HG02763 (cell line): ENCODE measurements around the gene KCNIP2.
"Not testable (repeated sequence)": the region's sequence is repeated elsewhere in the genome, so short reads cannot be mapped to it uniquely, and the experiment has no call there.

Source experiments
- ATAC-seq: cut with Tn5 transposase; IDR thresholded peaks from one replicate; pipeline ENCODE4 v1.9.1; 2021; ENCODE audit warnings: mild to moderate bottlenecking, moderate library complexity; ENCODE audit not compliant: unreplicated experiment

KCNIP2 gene

DNA sequence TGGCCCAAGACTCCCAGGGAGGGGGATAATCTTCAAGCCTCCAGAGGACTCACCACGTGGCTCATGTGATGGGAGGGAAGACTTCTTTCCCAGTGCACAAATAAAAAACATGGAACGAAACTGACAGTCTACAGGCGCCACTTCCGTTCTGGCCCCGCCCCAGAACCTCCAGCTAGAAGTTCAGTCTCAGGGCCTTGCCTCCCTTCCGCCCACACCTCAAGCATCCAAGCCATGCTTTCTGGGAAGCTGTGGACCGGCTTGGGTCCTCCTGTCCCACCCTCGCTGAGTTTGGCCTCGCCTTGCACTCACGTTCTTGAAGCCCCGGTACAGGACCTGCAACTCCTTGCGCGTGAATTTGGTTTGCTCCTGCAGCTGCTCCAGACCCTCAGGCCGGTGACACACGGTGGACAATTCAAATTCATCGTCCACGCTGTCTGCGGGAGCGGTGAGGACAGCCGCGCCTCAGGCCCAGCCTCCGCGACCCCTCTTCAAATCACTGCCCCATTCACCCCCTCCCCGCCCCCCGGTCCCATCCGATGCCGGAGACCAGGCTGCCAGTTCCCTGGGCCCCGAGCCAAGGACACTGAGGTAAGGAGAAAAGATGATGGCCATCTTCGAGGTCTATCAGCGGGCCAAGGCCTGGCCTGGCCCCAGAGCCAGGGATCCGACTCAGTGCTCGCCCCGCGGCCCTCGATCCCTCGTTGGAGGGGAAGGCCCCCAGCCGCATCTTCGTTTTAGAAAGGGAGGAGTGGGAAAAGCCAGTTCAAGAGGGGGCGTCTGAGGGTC is 14.6 kb downstream of the KCNIP2 start:
- no peak for ATAC-seq

DNA sequence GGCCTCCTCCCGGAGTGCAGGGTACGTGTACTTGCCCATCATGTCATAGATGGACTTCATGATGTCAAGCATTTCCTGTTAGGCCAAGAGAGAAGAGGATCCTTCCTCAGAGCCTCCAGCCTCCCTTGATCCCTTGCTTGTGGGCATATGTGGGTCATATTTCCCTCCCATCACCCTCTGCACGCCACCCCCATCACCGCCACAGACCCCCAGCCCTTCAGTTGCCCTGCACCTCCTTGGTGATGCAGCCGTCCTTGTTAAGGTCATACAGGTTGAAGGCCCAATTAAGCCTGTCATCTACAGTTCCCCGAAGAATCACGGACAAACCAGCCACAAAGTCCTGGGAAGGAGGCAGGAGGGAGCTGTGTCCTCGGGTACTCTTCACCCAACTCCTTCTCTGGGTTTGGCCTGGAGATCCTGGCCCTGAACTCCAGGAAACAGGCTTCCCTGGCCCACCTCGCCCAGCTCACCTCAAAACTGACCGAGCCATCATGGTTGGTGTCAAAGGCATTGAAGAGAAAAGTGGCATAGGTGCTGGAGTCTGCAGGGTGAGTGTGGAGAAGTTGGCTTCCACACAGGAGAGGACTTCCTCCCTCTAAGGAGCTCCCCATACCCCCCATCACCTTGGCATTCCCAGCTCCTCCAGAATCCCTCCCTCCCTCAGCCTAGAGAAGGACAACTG is 15.5 kb downstream of the KCNIP2 start:
- no peak for ATAC-seq

DNA sequence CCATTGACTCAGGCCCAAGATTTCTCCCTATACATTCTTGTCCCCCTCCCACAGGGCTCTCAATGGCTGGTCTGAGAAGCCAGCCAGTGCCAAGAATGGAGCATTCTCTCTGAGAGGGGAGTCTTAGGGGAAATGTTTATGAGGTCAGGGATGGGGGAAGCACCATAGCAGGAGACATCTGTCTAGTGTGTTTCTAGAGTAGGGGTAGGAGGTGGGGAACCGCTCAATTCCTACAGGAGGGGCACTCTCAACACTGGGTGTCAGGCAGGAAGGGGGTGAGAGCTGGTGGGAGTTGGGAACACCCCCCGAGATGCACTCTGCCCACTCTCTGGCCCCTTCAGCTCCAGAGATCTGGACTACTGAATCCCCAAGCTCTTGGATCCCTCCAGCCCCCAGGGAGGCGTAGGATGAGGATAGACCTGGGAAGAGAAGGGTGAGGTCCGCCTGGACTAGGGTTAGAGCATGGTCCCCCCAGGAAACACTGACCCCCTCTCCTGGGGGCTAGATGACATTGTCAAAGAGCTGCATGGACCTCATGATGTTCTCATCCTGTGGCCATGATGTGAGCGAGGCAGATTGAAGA is 16.7 kb downstream of the KCNIP2 start:
- ATAC-seq, result no peak

DNA sequence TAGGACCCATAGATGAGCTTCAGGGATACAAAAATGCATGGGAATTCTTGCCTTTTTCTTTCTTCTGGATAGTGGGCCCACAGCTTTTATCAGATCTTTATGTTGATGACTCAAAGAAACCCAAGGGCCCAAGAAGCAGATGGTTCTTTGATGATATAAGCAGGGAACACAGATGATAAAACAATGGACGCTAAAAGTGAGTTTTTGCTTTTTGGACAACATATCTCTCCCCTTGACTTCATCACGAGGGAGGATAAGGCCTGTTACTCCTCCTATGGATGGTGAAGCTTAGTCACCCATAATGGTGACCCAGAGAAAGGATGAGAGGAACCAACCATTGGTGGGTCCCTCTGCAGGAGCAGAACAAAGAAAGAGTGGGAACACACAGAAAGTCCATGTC is 18.9 kb downstream of the KCNIP2 start:
- no peak for ATAC-seq

DNA sequence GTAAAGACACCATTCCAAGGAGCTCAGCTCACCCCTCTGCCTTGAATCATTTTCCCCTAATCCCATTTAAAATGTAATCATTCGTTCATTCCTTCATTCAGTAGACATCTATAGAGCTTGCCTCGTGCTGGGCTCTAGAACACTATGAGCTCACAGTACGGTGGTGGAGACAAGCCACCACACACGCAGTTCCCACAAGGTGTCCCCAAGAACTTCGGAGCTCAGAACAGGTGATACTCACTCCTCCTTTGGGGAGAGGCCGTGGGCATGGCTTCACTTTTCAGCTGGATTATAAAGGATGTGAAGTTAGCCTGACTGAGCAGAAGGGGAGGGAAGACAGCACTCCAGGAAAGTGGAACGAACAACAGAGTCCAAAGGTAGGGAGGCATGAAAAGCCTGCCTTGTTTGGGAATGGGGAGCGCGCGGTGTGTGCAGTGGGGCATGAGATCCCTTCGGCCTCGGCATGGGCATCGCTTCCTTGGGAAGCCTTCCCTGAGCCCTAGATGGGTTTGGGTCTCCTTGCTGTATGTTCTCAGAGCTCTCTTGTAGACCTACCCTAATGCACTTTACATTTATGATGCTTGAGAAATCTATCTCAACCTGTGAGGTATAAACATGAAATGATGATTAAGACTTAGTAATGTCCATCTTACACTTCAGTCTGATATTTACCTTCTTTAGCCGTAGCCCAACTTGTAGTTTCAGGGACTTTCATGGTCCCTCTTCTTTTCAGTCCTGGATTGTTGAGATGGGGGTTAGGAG is 24.5 kb downstream of the KCNIP2 start:
- peak; percentile 4 for ATAC-seq

DNA sequence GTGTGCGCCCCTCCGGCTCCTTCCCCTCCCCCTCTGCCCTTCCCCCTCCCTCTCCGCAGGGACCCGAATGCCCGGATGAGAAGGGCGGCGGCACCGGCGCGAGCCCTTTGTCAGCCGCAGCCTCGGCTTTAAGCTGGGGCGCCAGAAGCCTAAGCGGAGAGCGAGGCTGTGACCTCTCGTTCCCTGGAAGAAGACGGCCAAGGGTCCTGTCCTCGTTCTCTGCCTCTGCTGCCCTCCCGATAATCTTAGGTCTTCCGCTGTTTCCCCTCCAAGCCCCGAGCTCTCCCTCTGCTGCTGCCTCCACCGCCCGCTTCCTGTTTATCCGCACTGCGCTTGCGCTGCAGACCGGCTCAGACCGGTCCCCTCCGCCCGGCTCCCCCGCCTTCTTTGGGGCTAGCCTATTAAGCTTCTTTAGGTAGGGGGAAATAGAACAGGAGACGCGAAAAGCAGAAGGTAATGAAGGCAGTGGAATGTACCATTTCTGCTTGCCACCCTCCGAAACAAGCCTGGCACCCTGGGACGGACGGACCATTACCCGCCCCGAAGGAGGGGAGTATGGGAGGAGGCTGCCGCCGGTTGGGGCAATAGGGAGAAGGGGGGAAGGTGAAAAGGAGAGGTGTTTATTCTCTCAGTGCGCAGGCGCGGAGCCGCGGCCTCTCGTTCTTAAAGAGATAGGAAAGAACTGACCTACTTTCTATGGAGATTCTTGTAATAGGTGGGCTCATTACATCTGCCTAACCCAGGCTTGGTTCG is 25.3 kb downstream of the KCNIP2 start, which contains the start of gene OGA:
Gene OGA (minus strand): TSS at position 326 of the 753 bp plus-strand sequence. CDS start 422 bp downstream, outside the sequence.
- ATAC-seq, result peak; percentile 84

DNA sequence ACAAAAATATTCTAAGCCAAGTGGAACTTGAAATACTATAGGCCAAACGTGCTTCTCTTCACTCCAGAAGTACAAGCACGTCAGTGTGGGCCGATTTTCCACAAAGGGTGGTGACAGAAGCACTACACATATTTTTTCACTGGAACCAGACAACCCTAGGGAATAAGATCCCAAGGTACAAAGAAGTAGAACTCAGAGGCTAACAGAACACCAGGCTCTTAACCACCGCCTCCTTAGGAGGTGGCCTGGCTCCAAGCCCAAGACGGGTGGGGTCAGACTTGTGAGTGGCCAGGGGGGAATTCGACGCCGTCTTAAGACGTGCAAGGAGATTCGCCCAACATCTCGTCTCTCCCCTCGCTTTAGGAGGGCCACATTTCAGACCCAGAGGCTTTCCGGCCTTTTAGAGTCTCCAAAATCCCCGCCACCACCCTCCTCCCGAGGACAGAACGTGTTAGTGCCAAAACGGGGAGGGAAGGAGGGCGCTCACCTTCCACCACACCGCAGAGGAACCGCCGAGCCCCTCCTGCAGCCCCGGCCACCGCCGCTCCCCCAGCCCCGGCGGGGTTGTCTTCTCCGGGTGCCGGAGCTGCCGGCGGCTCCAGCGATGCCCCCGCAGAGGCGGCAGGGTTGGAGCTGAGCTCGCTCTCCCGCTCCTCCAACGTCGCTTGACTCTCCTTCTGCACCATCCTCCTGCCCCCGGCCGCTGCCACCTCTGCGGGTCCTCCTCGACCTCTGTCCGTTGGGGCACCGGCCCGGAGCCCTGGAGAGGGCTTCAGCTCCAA is 26.1 kb downstream of the KCNIP2 start:
- peak; percentile 7 for ATAC-seq

DNA sequence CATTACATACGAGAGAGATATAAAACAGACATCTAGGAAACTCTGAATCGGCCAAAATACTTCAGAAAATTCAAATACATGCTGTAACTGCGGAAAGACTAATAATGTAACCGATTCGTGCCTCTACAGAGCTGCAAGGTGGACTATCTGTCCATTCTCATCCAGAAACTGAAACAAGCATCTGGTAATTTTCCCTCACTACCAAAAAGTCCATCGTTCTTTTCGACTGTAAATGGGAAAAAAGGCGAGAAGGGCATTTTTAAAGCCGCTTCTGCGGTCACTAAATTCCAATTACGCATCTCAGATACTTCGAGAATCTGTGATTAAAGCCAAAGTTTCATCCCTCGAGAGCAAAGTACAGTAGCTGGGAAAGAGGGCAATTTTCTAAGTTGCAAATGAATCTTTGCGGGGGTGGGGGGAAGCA is 26.7 kb downstream of the KCNIP2 start:
- no peak for ATAC-seq

DNA sequence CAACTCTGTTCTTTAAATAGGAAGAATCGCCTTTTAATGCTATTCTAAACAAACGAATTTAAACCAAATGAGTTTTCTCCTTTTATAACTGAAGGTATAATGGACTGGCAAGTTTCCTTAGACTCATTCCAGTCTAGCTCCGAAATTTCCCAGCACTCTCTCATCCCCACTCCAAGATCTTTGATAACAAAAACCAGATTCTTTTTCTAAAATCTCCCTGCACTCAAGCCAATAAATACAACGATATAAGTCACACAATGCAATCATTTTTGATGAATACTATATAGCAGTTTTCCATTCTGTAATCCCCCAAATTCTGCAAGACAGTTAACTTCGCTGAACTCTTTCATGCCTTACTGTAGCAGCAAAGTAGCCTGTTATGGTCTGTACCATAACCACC is 27.2 kb downstream of the KCNIP2 start:
- no peak for ATAC-seq

DNA sequence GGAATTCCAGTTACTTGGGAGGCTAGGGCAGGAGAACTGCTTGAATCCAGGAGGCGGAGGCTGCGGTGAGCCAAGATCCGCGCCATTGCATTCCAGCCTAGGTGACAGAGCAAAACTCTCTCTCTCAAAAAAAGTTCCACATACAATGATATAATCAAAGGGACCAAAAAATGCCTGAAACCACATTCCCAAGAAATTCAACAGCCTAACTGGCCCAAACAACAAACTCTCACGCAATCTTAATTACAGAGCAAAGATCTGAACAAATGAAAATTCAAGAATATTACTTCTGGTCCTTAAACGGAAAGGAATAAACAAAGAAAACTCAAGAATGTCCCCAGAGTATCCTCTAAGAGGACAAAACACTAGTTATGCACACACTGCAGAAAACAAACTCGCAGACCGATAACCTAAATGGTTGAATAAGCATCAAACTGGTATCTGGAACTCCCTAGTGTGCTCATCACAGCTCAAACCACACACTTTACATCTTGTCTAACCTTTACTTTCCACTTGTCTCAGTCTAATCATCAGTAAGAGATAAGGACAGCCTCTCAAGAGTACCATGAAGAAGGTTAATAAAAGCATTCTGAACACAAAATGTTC is 29.0 kb downstream of the KCNIP2 start:
- ATAC-seq, result no peak

DNA sequence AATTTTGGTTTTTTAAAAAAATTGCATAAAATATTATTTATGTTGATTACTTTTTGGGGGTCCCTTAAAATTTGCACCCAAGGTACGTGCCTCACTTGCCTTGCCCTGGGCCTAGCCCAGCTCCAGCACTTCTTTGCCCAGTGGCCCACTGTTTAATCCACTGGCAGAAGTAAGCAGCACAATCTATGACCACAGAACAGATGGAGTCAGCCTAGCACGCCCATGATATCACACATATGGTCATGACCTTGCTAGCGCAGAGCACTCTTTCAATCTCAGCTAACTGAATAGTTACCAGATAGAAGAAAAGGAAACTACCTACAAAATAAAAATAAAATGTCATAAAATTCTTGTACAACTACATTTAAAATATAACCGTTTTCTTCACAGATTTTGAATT is 31.0 kb downstream of the KCNIP2 start:
- ATAC-seq, result no peak

DNA sequence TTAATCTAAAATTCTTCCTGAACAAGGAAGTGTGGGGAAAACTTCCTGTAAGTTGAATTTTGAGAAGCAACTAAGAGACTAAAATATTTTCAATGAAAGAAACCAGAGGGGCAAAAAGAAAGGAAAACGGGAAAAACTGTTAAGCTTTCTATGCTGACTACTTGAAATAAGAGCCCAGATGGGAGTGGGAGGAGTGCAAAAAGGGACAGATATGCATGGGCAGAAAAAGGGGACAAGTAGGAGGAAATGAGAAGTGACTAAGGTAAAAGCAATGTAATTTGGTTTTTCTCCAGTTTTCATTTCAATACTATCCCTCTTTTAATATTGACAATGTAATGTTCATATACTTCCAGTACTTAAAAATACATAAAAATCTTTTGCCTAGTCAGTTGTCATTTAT is 36.4 kb downstream of the KCNIP2 start:
- ATAC-seq, result no peak

DNA sequence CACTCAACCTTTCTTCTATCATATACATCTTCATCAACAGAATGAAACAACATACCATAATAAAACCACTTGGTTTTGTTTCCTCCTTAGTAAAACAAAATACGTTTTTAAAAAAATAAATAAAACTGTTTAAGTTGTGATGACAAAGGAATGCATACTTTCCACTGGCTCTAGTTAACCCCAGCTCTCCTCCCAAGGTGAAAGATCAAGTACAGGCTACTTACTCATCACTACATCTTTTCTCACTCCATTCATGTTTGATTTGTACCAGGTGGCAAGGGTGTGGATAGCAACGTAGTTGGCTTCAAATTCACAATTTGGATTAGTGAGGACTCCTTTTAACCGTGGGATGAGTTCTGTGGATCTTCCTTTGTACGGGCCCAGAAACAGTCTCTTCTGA is 40.1 kb downstream of the KCNIP2 start:
- ATAC-seq, result no peak

DNA sequence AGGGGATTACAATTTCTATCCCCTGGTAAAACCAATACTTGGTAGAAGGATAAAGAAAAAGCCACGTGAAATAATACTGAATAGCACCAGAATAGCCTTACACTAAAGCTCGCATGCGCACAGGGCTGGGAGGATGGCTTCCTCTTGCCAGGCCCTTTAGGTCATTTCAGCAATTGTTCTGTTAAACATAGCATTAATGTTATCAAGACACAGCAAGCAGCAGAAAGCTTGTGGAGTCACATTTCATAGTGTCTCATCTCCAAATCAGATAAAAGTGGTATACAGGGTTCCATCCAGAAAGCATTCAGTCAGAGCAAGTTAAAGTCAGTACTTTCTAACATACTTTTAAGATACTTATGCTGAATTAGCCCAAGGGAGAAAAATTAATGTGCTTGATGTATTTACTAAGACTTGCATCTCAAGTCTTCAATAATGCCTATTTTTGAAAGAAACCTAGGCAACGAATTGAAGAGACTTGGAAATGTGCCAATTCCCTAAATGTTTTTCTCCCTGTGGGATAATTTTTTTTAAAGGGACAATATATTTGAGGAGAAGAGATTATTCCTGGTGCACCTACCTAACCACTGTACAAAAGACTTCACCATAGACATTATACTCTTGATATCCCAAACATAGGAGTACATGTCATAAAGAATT is 46.1 kb downstream of the KCNIP2 start:
- no peak for ATAC-seq

DNA sequence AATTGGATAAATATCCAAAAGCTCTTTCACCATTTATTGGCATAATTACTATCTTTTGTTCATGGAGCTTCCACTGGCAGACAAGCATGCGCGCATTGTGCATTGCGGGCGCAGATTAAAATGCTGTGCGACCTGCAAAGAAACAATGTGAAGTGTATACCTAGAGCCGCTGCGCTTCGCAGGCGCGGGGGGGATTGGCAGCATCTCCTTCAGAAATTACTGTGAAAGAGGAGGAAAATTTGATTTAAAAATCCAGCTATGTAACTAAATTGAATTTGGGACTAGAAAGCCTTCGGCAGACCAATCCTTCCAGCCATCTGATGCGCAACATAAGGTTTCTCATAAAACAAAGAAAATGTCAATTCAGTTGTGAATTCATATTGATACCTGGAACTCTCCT is 50.1 kb downstream of the KCNIP2 start:
- ATAC-seq, result no peak

DNA sequence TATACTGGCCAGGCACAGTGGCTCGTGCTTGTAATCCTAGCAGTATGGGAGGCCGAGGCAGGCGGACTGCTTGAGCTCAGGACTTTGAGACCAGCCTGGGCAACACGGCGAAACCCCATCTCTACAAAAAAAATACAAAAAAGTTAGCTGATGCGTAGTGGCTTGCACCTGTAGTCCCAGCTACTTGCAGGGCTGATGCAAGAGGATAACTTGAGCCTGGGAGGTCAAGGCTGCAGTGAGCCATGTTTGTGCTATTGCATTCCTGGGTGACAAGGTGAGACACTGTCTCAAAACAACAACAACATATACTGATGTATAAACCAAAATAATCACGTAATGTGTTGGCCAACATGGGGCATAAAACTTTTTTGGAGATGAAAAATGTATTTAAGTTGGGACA is 53.9 kb downstream of the KCNIP2 start:
- ATAC-seq, result no peak

DNA sequence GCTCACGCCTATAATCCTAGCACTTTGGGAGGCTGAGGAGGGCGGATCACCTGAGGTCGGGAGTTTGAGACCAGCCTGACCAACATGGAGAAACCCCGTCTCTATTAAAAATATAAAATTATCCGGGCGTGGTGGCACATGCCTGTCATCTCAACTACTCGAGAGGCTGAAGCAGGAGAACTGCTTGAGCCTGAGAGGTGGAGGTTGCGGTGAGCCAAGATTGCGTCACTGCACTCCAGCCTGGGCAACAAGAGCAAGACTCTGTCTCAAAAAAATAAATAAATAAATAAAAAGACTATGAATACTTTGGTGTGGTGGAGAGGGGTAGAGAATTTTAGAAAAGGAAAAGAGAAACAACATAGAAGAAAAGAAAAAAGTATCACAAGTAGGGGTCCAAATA is 54.4 kb downstream of the KCNIP2 start:
- ATAC-seq, result not testable (repeated sequence)

DNA sequence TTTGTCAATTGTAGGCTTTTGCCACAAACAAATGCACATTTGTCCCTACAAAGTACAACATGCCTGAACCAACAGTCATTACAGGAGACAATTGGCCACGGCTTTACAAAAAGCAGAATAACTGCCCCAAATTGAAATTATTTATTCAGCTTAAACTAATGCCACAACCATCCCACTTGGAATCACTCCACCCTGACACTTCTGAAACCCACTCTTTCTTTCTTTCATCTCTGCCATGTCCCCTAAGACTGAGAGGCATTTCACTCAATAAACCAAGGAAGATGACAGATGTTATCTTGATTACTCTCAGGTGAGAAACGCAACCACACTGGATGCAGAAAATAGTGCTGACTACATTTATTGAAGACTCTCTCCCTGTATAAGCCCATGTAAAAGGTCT is 57.8 kb downstream of the KCNIP2 start:
- no peak for ATAC-seq

DNA sequence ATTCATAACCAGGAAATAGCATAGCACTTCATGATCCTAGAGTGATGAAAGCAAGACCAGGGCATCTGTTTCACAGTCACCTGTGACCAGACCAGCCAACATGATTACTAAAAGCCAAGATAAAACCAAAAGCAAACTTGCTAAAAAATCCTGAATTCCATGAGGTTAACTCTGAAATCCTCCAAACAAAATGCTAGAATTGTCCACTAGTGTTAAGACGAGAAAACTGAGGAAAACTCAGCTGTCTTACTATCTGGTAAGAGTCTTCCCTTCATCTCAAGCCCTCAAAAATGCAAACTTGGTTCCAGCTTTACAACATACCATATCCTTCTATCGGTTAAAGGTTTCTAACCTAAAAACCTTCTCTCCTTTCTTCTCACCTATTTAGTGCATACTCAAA is 59.0 kb downstream of the KCNIP2 start:
- no peak for ATAC-seq
